ENCODE data around the gene USP31.

- TF ChIP-seq CTCF (IDR thresholded peaks at IDR 0.05) (no peak), POLR2AphosphoS5 (IDR thresholded peaks at IDR 0.05) (no peak), POLR2A (IDR thresholded peaks at IDR 0.05) (no peak)
These were observed 63.3 kb downstream of the USP31 start for GRCh38 chr16:23085949-23086348.
